Measurements from ENCODE around the gene PFN3.
"Not testable (repeated sequence)": the region's sequence is repeated elsewhere in the genome, so short reads cannot be mapped to it uniquely, and the experiment has no call there.

The PFN3 gene

DNA sequence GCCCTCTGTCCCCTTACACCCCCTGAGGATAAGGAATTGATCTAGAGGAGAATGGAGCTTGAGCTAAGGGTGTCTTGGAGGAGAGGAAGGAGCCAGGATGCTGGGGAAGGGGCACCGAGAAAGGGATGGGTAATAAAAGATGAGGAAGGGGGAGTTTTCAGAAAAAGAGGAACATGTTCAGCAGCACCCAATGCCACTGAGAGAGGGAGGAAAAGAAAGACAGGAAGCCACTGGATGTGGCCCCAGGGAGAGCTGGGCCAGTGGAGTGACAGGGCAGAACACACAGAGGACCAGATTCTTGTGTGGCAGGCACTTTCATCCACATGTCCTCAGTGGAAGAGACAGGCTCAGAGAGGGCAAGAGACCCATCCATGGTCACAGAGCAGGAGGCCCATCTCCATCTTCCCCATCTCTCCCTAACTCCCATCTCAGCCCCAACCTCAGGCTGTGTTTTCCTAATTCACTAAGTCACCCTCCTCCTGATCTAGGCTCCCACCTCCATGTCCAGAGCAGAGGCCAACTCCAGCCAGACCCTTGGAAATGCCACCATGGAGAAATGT is 7.2 kb downstream of the PFN3 start:
- DNase-seq (ENCODE audit: low spot score), result no peak

DNA sequence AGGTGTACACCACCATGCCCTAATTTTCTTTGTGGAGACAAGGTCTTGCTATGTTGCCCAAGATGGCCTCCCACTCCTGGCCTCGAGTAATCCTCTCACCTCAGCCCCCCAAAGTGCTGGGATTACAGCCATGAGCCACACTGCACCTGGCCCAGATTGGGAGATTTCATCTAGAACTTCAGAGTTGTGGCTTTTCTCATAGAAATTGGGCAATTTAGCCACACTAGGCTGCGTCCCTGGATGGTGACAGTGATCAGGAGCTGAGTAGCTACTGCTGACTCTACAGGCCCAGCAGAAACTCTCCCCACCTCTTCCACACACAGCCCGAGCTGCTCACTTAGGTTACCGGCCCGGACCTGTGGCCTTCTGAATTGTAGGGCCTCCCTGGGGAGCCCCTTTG is 7.7 kb downstream of the PFN3 start:
- no peak for DNase-seq (ENCODE audit: low spot score)

DNA sequence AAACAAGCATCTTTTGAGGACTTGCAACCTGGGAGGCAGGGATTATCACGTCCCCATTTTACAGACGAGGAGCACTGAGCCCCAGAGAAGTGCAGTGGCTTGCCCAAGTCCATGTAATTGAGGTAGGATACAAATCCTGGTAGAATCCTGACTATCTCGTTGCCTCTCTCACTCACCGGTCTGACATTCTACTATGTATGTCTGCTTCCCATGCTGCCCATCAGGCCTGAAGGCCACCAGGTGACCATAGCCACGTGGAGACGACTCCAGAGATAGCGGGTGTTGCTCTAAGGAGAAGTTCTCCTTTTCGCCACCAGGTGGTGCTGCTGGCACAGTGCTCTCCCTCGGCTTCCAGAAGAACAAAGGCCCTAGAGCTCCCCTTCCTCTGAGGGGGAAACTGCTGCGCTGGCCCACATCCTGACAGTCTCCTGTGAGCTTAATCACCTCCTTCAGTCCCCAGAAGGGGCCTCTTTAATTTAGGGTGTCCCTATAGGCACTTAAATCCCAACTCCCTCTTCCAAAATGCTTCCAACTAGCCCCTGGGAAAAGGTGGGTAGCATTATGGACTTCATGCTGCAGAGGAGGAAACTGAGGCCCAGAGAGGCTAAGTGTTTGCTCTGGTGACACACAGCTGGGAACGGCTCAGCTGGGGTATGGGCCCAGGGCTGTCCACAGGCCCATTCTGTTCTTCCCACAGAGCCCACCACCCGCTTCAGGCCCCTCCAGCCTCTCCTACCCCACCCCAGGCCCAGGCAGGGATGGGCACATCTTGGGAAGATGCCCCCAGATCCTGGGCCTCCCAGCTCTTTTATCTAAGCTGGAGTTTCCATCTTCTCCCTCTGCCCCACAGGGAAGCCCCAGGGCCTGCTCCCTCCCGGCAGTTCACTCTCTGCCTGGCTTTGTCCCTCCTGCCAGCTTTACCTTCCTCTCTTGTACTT is 9.8 kb downstream of the PFN3 start:
- DNase-seq (ENCODE audit: low spot score), result peak; percentile 87

DNA sequence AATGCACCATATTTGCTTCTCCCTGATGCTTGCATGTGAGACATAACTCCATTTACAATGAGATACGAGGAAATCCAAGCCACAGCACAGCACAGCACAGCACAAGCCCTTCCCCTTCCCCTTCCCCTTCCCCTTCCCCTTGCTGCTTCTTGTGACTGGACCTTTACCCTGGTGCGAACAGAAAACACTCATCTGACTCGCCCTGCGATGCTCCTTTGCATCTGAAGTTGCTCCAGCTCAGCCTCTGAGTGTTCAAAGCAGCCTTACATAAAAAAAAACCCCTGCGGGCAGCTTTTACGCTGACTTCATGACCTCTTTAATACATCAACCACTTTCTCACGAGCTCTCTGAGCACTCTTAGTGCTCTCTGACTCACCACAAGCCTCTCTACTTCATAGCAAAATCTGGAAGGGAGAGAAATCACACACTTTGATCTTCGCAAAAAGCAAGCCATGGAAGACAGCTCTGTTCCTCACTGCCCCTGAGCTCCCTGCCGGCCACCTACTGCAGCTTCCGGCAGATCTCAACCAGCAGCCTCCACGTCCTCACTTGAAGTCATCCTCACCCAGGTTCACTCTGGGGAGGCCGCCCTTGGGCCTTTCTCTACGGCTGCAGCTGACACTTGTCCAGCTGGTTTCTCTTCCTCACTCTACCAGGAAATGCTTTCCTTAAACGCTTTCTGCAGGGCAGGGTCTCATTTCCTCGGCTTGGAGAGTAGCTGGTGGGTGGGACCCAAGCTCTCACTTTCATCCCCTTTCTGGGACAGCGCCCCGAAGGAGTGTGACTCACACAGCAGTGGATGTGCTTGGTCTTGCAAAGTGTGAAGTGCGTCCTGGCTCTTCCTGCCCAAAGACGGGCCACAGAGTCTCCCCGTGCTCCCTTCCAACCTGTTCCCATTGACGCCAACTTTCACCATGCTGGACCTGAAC is 11.0 kb downstream of the PFN3 start:
- no peak for DNase-seq (ENCODE audit: low spot score)

DNA sequence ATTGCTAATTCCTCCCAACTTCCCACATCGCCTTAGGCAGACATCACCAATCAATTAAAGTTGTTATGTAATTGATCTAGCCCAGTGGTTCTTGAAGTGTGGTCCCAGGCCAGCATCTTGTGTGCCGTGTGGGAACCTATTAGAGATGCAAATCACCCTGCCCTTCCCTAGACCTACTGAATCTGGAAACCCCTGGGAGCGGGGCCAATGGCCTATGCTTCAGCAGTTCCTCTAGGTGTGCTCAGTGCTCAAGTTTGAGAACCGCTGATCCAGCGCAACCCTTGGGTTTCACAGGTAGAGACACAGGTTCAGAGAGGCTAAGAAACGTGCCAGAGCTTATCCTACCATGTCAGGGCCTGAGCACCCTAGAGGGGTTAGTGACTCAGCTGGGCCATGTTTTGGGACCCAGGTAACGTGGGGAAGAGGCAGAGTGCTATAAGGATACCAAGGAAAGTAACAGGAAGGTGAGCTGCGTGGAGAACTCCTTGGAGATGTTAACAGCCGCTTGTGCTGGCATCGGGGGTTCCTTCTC is 11.9 kb downstream of the PFN3 start:
- DNase-seq (ENCODE audit: low spot score), result no peak

DNA sequence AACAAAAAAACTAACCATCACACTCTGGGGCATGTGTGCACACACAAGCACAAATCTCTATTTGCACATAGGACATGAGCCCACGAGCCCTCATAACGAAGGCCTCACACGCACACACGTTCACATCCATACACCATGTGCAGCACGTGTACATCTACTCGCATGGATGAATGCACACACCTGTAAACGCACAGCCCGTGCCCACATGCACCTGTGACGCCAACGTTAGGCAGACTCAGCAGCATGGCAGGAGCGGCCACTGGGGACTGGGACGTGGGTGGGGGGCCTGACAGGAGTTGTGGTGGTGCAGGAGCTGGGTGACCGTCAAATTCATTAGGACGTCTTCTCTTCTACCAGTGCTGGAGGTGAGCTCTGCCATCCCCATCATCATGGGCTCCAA is 13.1 kb downstream of the PFN3 start:
- DNase-seq (ENCODE audit: low spot score), result no peak

DNA sequence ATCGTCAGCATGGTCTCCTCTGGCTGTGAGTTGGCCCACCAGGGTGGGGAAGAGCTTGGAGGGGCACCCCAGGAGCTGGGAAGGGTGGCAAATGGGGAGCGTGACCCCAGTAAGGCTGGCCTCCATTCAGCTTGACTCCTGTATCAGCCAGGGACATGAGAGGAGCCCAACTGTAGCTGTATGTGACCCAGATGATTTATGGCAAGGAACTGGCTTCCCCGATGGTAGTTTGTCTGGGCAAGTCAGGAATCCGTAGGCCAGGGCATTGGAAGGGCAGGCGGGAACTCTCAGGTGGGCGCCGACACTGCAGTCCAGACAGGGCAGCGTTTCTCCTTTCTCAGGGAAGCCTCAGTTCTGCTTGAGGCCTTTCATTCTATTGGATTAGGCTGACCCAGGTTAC is 13.9 kb downstream of the PFN3 start:
- no peak for DNase-seq (ENCODE audit: low spot score)

DNA sequence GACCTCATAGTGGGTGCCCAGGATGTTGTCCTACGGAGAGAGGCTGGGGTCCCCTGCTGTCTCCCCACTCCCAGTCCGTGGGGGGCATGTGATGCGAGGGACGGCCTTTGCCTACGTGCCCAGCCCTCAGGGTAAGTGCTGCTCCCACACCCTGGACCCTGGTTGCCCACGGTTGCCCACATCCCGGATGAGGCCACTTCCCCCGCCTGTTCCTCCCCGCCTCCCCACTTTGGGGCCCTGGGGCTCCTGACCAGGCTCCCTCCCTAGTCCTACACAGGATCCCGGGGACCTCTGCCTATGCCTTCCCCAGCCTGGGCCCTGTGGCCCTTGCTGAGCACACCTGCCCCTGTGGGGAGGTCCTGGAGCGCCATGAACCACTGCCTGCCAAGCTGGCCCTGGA is 14.7 kb downstream of the PFN3 start:
- DNase-seq (ENCODE audit: low spot score), result no peak

DNA sequence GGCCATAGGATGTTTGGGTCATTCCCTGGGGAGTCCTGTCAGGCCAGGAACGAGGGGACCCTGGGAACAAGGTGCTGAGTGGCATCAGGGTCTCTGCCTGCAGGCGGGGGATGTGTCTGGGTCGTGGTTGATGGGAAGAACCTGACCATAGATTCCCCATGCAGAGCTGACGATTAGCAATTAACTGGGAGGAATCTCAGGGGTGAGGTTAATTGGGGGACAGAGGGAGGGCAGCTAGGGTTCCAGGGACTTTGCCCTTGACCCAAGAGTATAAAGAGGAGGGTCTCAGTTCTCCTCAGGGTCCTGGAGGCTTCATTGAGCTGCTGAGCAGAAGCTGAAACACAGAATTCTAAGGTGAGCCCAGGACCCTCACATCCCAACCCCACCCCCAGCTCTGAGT is 16.3 kb downstream of the PFN3 start, which contains the start of gene SLC34A1:
SLC34A1 (plus strand) TSS at position 301 of the 400 bp plus-strand sequence. CDS start 1,308 bp downstream, outside the sequence.
- no peak for DNase-seq (ENCODE audit: low spot score)

DNA sequence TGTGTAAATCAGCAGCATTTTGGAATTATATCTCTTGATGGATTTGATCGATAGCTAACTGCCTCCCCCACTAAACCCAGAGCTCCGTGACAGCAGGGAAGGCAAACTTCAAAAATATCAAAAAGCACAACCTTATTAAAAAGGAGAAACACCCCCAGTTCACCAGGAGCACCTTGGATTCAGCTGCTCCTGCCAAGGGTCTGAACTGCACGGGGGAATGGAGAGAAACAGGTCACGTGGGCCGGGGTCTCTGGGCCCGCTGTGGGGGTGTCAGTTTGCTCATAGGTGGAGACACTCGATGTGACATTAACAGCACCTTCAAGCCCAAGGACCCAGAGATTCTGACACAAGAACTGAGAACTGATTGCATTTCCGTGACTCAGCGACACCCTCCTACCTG is 17.3 kb downstream of the PFN3 start:
- no peak for DNase-seq (ENCODE audit: low spot score)

DNA sequence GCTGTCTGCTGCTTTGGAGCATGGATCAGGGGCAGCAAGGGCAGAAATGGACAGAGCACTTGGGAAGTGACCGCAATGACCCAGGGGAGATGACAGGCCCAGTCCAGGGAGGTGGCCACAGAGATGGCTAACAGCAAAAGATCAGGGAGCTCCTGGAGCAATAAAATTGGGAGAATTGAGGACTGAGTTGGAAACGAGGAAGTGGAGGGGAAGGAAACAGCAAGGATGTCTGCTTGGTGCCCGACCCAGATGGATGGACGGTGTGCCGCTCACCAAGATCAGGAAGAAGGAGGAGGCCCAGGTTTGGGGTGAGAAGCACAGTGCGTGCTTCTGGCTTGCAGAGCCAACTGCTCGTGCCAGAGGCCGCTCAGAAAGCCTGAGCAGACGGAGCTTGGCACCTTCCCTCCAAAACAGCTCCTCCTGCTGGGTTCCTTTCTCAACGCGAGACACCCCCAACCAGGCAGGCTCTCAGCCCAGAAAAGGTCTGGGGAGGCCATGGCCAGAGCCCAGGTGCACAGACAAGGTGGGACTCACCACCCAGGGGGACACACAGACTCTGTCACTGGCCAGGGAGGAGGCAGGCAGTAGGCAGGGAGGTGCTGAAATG is 17.9 kb downstream of the PFN3 start:
- DNase-seq (ENCODE audit: low spot score), result peak; percentile 60

DNA sequence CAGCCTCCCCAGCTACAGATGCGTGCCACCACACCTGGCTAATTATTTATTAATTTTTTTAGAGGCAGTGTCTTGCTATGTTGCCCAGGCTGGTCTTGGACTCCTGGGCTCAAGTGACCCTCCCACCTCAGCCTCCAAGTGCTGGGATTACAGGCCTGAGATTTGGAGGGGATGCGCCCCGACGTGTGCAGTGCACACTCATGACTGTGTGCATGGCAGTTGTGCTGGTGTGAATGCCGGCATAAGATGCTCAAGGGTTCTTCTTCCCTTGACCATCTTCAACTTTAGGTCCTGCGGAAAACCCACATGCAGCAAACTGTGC is 19.7 kb downstream of the PFN3 start:
- DNase-seq (ENCODE audit: low spot score), result no peak

DNA sequence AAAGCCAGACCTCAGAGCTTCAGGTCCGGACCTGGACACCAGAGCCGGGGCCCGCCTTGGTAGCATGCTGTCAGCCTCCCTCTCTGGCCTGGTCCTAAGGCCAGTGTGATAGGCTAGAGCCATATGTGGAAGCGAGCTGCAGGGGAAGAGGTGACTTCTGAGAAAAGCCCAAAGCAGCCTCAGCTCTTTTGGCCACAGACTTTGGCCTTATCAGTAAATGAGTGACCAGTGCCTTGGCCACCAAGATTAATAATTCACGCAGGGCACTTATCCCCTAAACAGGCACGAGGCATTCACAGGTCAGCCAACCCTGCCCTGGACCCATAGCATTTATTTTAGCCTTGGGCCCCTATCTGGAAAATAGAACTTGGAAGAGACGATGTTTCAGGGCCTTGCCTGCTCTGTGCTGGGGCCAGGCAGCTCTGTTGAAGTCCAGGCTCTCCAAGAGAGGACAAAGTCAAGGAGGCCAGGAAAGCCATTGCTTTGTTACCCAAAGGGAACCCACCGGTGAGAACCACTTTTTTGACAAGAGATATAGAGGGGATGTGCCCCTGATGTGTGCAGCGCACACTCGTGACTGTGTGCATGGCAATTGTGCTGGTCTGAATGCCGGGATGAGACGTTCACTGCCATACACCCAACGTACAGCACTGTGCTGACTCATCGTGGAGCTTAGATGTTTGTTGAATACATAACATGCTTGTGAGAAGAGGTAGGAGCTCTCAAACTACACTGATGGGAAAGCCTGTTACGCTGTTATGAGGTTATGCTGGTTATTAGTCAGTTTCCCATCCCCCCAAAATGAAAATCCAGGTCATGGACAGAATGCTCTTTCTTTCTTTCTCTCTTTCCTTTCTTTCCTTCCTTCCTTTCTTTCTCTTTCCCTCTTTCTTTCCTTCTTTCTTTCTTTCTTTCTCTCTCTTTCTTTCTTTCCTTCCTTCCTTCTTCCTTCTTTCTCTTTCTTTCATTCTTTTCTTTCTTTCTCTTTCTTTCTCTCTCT is 21.3 kb downstream of the PFN3 start:
- no peak for DNase-seq (ENCODE audit: low spot score)

DNA sequence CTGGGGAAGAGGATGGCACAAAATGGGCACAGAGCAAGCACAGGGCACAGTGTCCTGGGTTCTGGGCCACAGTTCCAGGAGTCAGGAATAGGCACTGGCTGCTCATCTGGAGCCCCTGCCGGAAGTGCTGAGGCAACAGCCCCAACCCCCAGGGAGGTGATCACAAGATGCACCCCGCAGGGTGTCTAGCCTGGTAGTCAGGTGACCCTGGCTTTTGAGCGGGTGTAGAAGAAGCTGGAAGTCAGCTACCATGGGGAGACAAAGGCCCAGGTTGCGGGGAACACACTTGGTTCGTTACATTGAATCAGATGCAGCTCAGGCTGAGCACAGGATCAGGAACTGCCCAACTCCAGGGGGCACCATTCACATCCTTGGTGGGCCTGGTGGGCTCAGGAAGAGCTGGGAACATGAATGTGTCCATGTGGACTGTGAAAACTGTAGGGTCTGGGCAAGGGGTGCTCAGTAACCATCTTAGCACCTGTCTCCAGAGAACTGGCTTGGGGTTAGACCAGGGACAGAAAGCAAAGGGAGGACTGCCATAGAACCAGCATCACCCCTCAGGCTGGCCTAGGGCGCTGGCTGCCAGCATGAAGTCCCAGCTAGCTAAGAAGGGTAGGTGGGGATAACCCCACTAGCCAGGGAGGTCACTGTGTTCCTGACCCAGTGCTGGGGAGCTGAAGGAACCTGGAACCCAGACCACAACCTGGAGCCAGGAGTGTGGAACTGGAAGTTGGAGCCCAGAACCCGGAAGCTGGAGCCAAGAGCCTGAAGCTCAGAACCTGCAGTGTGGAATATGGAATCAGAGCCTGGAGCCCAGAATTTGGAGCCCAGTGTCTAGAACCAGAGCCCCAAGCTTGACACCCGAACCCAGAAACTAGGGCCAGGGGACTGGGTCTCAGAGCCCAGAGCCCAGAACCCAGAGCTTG is 22.3 kb downstream of the PFN3 start:
- DNase-seq (ENCODE audit: low spot score), result no peak

DNA sequence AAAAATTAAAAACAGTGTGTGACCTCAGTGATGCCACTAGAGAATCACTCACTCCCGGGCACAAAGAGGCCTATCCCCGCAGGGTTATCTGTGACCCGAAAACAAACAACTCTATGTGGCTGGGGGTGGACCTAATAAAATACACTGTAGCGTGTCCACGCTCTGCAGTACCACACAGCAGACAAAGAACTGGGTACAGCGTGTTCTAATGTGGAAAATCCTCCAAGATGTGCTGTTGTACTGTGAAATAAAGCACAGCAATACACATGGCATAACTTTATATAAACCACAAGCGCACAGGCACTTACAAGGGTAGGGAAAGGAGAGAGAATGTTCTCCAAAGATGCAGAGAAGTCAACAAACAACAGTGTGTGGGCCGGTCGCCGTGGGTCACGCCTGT is 24.4 kb downstream of the PFN3 start:
- DNase-seq (ENCODE audit: low spot score), result no peak

DNA sequence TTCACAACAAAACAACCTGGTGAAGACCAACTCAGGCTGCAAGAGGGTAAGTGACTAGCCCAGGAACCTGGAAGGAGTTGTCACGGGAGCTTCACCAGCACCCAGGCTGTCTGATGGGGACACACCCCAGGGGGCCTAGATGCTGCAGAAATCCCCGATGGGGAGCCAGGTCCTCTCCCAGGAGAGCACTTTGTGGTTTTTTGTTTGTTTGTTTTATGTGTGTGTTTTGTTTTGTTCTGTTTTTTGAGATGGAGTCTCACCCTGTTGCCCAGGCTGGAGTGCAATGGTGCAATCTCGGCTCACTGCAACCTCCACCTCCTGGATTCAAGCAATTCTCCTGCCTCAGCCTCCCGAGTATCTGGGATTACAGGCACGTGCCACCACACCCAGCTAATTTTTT is 24.9 kb downstream of the PFN3 start:
- DNase-seq (ENCODE audit: low spot score), result not testable (repeated sequence)

DNA sequence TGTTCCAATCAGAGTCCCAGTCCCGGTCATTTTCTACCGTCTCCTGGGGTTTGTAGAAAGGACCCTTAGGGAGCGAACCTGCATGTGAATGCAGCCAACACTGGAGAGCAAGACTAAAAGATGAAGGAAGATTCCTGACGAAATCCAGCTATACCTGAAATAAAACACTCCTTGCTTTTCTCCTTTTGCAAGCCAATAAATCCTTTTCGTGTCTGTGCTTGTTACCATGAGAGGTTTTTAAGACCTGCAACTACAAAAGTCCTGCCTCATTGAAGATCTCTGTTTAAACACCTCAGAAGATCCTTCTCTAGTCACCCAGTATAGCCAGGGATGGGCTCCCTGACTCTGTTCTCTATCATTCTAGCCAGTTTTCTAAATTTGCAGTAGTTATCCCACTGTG is 26.2 kb downstream of the PFN3 start:
- DNase-seq (ENCODE audit: low spot score), result no peak

DNA sequence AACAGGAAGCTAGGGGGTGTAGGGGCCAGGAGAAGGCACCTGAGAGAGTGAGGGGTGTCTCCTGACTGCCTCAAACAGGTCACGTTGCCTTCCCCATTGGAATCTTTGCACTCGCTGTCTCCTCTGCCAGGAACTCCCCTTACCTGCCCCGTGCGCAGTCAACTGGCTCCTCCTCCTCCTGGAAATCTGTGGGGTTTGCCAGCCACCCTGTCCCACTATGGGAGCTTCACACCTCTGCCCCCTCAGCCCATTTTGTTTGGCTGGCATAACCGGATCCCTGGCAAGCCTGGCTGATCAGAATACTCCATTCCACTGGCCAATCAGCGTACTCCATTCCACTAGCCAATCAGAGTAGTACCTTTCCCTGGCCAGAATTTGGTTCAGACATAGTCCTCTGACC is 26.7 kb downstream of the PFN3 start:
- no peak for DNase-seq (ENCODE audit: low spot score)

DNA sequence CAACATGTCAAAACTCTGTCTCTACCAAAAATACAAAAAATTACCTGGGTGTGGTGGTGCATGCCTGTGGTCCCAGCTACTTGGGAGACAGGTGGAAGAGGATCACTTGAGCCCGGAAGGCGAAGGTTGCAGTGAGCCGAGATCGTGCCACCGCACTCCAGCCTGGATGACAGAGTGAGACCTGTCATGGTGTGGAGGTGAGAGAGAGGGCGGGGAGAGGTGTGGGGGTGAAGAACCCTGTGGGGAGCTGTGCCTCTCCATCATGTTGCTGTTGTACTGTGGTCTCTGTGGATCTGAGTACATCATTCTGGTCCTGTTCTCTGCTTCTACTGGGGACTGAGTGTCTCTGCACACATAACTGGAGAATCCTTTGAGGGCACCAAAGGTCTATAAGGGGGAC is 27.6 kb downstream of the PFN3 start:
- no peak for DNase-seq (ENCODE audit: low spot score)

Data from Ammon's horn (tissue), 1 donor.